IPS-18c (cell line): Measurements from ENCODE around the gene GDF9.
"Not testable (repeated sequence)": the region's sequence is repeated elsewhere in the genome, so short reads cannot be mapped to it uniquely, and the experiment has no call there.

Experiments
- H3K4me3 ChIP-seq: 2 replicates; pipeline ENCODE4 v1.7.0; 2013; ENCODE audit warnings: low read depth, mild to moderate bottlenecking, low read length, moderate library complexity; ENCODE audit not compliant: insufficient read depth
- H3K9me3 ChIP-seq: one replicate; pipeline ENCODE4 v1.6.1; 2013; ENCODE audit warnings: mild to moderate bottlenecking, low read length, moderate library complexity; ENCODE audit not compliant: control insufficient read depth, insufficient read depth

Gene GDF9

DNA sequence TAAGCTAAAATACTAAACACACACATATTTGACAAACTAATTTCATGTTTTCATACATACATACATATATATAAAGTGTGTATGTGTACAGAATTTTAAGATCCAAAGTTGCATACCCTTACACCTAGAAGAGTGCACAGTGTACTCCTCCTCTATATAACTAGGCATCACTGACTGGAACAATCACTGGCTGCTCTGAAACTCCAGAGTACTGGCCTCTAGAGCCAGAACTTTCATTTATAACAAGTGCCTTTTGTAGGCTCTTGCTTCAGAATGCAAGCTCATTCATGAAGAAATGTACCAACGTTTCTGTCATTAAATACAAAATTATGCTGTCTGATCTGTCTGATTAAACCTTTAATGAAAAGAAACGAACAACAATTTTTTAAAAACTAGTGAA, 11.2 kb upstream of the GDF9 start:
- Histone ChIP-seq H3K4me3 (no peak overlapping the region), H3K9me3 (no peaks in the 10 kb centered on the region)

DNA sequence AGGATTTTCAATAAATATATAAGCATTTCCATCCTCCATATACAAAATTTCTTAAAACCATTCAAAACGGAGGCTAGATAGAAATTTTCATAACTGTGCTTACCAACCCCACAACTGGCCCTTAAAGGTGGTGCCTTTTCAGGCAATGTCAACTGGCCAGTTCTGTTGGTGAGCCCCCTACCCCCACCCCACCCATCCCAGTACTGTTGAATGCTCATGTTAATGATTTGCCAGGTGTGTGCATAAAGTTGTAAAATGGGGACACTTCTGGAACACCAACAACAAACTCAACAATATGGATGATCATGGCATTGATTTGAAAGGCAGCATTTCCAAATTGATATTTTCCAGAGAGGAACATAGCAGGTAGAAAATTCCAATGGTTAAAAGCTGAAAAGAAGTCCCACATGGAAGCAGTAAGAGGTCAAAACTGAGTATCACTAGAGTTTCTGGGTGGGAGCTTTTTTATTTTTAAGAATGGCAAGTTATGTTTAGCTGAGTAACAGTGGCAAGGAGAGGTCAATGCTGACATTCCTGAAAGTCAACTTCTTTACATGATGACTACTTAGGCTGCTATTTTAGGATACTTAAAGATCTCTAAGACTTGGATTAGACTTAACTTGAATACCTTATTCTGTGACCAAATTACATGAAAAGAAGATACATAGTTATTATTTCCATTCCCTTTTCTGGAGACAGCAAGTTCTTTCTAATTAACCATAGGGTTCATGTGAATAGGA, 9.9 kb upstream of the GDF9 start:
- H3K9me3 ChIP-seq, result no peaks in the 10 kb centered on the region
- no peak overlapping the region for H3K4me3 ChIP-seq

DNA sequence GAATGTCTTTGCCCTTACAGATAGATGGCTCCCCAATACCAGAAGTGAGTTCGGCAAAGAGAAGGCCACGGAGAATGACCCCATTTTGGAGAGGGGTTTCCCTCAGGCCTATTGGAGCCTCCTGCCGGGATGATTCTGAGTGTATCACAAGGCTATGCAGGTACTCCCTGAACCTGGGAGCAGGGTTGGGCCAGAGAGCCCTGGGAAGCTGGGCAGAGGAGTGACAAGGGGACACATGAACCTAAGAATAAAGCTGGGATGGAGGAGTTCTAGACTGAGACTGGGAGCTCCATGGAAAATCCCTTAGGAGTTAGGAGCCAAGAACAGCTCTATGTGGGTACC, 7.6 kb upstream of the GDF9 start:
- Histone ChIP-seq H3K4me3 (no peak overlapping the region), H3K9me3 (no peaks in the 10 kb centered on the region)

DNA sequence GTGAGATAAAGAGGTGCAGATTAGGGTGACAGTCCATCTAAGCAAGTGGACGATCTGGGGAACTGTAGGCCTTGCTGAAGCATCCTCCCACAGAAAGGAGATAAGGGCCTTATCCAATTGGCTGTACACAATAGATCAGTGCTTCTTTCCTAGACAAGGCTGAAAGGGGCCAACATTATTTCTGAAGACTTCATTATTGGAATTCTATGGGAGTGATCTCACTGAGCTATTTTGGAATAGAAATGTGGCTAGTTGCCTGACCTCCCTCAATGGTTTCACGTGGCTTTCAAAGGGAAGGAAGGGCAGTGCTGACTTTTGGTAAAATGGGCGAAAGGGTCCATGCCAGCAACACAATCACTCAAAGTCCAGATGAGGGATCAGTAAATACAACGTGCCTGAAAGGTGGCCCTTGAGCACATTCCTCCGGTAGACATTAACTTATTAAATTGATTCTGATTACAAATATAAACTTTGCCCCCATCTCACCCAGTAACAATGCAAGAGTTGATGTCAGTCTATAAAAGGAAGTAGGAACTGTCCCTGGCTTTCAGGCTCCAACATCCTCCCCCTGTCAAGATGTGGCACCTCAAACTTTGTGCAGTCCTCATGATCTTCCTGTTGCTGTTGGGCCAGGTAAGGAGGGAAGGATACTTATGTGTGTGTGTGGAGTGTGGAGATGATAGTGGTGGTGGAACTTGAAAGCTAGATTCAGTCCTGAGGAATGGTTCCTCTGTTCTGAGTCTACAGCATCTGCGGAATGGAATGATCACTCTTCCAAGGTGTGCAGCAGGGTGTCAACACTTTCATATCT, 7.1 kb upstream of the GDF9 start, which contains the start of gene LEAP2:
Gene LEAP2 (plus strand): TSS at position 550 of the 811 bp plus-strand sequence. CDS start 27 bp downstream, at position 577.
- H3K9me3 ChIP-seq, result no peaks in the 10 kb centered on the region
- no peak within 1 kb of the TSS for H3K4me3 ChIP-seq

DNA sequence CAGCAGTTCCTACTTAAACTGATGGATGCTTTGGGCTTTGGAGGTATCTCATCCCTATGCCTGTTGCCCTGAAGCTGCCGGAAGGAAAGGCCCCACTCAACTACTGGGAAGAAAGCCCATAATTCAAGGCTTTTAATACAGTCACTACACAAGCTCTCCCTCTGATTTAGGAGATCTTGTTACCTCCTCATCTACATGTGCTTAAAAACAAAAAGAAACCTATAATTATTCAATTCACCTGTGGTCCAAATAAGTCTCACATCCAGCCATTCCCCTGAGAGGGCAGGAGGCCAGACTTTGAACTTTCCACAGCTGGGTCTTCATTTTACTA, 6.5 kb upstream of the GDF9 start:
- Histone ChIP-seq H3K9me3 (no peaks in the 10 kb centered on the region), H3K4me3 (no peak overlapping the region)

DNA sequence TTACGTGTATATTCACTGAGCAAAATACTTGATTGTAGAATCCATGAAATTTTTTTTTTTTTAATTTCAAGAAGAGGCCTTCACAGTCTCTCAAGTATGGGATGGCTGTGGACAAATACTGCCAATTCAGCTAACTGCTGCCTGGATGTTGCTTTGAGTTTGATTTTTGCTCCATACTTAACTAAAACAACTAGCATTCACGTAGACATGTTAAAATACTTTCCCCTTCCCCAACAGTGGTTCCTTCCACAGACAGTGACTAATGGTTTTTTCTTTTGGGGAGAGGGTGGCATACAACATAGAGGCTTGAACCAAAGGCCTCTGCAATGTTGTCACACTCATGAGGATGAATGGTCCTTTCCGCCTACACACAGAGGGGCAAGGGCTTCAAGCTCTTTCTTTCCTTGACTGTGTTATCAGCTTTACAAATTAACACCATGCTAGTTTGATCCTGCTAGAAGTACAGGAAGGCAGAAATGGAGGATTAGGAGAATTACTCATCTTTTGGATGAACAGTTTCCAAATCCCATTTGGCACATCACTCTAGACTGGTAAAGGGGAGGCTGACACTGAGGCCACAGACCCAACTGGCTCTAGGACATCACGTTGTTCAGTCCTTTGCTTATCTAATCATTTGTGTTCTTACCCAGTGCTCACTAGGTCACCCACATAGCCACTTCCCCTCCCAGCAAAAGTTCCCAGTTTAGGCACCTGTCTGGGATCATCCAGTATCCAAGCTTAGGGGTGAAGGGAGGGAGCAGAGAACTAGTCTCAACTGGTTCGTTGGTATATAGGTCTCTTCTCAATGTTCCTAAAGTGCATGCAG, 5.4 kb upstream of the GDF9 start:
- H3K4me3 ChIP-seq, result no peak overlapping the region
- no peaks in the 10 kb centered on the region for H3K9me3 ChIP-seq

DNA sequence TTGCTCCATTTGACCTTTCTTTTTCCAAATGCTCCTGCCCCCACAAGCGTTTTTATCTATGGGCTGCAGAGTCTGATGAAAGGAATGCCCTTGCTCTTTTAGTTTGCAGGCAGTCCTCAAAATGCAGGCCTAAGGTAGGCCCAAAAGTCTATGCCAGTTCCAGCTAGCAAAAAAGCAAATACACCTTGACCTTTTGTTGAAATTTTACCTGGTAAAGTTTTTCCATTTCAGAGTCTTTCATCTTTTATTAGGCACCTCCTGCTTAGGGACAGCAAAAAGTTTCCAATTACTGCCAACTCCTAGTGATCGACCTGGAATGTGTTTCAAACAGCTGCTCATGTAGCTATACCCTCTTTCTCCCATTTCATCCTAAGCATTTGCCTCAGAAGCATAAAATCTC, 4.5 kb upstream of the GDF9 start:
- H3K9me3 ChIP-seq, result no peaks in the 10 kb centered on the region
- no peak overlapping the region for H3K4me3 ChIP-seq

DNA sequence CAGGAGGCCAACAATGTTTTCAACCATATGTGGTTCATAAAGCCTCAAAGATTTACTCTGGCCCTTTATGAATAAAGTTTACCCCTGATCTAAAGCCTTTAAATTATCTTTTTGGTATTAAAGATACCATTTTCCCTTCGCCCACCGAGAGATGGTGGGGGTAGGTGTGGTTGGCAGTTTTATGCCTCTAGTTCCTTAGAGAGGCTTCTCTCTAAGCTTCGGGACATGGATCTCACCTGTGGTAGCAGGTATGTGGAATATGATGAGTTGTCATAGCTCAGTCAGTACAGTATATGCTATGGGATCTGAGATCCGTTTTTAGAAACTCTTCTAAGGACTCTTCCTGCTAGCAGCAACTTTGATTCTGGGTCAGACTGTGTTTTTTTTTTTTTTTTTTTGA, 2.5 kb upstream of the GDF9 start:
- no peaks in the 10 kb centered on the region for H3K9me3 ChIP-seq
- no peak overlapping the region for H3K4me3 ChIP-seq

DNA sequence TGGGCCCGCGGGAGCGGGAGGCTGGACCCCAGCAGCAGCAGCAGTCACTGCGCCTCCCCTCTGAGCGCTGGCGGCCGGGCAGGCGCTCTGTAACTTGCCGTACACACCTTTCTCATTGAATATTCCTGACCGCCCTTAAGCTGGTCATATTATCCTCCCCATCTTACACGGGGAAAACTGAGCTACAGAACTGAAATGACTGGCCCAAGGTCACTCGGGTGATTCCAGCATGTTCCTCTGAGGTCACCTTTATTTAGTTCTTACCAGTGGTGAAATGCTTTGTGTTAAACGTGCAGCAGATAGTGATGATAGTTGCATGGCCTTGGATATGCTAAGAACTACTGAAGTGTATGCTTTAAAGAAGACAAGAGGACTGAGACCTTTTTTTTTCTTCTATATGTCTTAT, 780 bp upstream of the GDF9 start:
- Histone ChIP-seq H3K9me3 (no peaks in the 10 kb centered on the region), H3K4me3 (peak overlapping the region; percentile 92)

DNA sequence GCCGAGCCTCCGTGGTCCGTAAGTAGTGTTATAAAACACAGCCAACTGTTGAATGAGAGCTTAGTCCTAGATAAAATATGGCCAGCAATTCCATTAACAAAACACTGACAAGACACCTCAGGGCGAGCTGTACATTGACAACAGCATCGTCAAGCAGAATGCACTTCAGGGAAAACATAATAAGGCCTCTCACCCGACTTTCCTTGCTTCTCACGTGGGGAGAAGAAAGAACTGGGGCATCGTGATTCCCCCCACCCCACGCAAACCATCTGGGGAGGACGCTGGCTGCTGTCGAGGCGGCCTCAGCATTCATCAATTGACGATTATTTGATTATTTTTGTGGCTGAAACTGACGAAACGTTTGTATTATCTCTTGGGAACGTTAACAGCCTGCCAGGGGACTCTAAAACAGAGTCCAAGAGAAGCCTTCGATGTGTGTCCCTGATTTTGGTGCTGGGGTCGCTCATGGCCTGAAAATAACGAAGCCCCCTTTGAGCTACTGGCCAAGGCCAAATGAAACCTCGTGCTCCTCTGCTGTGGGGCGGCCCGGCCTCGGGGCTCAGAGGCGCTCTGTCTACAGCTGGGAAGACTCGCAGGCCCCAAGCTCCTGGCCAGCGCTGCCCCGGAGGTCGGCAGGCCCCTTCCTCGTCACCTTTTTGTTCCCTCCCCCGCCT, 464 bp downstream of the GDF9 start:
- Histone ChIP-seq H3K9me3 (no peaks in the 10 kb centered on the region), H3K4me3 (peak overlapping the region; percentile 92; the same call in 1 of the 2 replicates)

DNA sequence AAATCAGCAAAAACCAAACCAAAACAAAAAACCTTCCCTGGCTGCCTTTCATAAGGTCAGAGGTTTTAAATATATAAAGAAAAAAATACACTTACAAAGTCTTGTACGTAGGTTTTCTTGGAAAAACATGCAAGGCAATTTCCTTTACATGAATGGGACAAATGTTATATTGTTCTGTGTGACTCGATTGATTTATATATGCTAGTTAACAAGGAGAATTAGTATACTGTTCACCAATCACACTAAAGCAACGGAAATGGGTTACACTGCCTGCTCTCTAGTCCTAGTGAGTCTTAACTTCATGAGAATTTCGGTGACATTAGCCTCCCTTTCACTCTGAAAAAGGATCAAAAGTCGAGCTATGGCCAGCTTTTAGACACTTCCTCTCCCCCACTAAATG, 5.5 kb downstream of the GDF9 start:
- Histone ChIP-seq H3K4me3 (no peak overlapping the region), H3K9me3 (no peaks in the 10 kb centered on the region)

DNA sequence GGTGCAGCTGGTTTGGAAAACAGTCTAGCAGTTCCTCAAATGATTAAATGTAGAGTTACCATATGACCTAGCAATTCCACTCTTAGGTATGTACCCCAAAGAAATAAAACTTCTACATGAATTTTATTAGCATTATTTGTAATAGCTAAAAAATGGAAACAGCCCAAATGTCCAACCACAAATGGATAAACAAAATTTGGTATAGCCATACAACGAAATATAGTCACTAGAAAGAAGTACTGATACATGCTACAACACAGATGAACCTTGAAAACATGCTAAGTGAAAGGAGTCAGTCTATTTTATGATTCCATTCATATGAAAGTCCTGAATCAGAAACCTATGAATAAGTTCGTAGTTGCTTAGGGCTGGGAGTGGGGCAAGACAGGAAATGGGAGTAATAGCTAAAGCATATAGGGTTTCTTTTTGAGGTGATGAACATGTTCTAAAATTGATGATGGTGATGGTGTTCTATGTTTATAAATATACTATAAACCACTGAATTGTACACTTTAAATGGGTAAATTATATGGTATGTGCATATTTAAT, 6.3 kb downstream of the GDF9 start:
- Histone ChIP-seq H3K4me3 (no peak overlapping the region), H3K9me3 (no peaks in the 10 kb centered on the region)

DNA sequence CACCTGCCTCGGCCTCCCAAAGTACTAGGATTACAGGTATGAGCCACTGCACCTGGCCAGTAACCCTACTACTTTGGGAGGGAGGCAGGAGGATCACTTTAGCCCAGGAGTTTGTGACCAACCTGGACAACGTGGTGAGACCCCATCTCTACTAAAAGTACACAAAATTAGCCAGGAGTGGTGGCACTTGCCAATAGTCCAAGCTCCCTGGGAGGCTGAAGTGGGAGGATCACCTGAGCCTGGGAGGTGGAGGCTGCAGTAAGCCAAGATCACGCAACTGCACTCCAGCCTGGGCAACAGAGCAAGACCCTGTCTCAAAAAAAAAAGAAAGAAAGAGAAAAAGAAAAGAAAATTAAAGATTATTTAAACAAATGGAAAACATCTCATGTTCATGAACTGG, 10.3 kb downstream of the GDF9 start:
- no peaks in the 10 kb centered on the region for H3K9me3 ChIP-seq

DNA sequence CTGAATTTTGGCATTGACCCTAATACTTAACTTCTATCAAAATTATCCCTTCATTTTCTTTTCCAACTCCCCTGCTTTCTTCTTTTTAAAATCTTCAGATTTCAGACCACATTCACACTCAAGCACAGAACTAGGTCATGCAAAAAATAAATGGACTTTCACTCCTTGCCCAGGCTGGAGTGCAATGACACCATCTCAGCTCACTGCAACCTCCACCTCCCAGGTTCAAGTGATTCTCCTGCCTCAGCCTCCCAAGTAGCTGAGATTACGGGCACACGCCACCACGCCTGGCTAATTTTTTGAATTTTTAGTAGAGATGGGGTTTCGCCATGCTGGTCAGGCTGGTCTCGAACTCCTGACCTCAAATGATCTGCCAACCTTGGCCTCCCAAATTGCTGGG, 11.3 kb downstream of the GDF9 start:
- H3K9me3 ChIP-seq, H3K4me3 ChIP-seq: not testable (repeated sequence)

More for the DNA sequence above, 10.3 kb downstream of the GDF9 start:
- H3K4me3 ChIP-seq, result no peak overlapping the region

DNA sequence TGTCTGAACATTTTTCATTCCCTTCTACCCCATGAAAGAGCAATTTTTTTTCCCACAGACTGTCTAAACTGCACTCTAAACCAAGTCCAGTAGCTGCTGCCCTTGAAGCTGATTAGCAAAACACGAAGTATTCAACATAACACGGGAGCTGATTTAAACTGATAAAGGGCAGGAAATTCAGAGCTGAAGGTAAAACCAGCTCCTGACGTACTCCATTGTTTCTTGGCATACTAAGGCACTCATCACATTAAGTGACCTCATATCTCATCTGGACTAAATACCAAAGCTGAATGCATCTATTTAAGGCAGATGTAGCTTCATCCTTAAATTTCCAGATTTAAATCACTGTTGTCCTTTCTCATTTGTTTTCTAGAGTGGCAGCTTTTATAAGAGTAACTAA, 12.0 kb downstream of the GDF9 start:
- Histone ChIP-seq H3K9me3 (no peaks in the 10 kb centered on the region), H3K4me3 (no peak overlapping the region)

DNA sequence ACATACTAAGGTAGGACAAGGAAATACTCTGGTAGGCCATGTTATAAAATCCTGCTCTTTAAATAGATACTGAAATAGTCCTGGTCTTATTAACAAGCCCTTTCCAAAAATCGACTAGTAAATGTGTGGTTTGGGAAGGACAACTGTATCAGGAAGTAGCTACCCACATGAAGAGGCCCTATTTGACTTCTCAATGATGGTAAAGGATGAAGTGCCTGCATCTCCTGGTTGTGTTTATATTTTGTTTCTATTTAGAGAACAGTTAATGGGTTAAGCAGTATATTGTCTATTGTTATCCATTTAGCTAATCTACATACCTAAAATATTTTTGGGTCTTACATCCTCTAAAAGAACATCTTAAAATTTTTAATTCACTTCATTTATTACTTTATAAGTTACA, 12.5 kb downstream of the GDF9 start:
- Histone ChIP-seq H3K4me3 (no peak overlapping the region), H3K9me3 (no peaks in the 10 kb centered on the region)

DNA sequence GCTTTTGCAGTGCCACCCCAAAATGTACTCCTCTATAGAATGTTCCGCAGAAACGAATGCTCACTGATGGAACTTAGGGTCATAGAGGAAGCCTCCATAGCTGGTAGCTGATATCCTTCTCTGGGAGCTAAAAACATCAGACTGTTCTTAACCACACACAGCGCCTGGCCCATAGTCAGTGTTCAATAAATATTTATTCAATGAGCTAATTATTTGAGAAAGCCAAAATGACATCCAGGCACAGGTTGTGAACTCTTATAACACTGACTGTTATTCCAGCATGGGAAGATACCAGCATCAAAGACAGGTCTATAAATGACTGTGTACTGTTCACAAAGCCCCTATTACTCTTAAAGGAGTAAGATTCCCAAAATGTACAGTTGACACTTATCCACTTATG, 12.9 kb downstream of the GDF9 start:
- Histone ChIP-seq H3K4me3 (no peak overlapping the region), H3K9me3 (no peaks in the 10 kb centered on the region)
